T-helper 2 cell treated with Interferon-gamma antibody and Interleukin-4, amounts not matched to agents 5 μg/mL and 100 μg/mL, for 36 hours (primary cell): ENCODE data around the gene PKDREJ.

Source experiments
- DNase-seq: peaks from one replicate; pipeline ENCODE4 v3.0.0; 2021; ENCODE audit warnings: low spot score
- H3K27ac Mint-ChIP-seq: one replicate; pipeline ENCODE4 v1.8.0; 2021; ENCODE audit warnings: mild to moderate bottlenecking, mixed read lengths
- H3K27me3 Mint-ChIP-seq: one replicate; pipeline ENCODE4 v1.8.0; 2021; ENCODE audit warnings: low read depth, mixed read lengths
- H3K36me3 Mint-ChIP-seq: one replicate; pipeline ENCODE4 v1.8.0; 2021; ENCODE audit warnings: low read depth, mixed read lengths
- H3K4me1 Mint-ChIP-seq: one replicate; pipeline ENCODE4 v1.8.0; 2021; ENCODE audit warnings: low read depth, mixed read lengths
- H3K4me3 Mint-ChIP-seq: one replicate; pipeline ENCODE4 v1.8.0; 2022; ENCODE audit warnings: mild to moderate bottlenecking, moderate library complexity, mixed read lengths
- H3K9me3 Mint-ChIP-seq: one replicate; pipeline ENCODE4 v1.8.0; 2021; ENCODE audit warnings: mixed read lengths

PKDREJ gene

GRCh38 chr22:46293577-46294260, 30.6 kb upstream of the PKDREJ start:
- H3K4me1 Mint-ChIP-seq, result peaks cover 22% of the 10 kb centered on the region
- H3K27ac Mint-ChIP-seq, result peak overlapping the region; percentile 31
- DNase-seq, result no peak
- no peaks in the 10 kb centered on the region for H3K27me3 Mint-ChIP-seq
- H3K4me3 Mint-ChIP-seq, result no peak overlapping the region
- peaks cover 28% of the 10 kb centered on the region for H3K36me3 Mint-ChIP-seq
- H3K9me3 Mint-ChIP-seq, result peaks cover 5% of the 10 kb centered on the region

DNA sequence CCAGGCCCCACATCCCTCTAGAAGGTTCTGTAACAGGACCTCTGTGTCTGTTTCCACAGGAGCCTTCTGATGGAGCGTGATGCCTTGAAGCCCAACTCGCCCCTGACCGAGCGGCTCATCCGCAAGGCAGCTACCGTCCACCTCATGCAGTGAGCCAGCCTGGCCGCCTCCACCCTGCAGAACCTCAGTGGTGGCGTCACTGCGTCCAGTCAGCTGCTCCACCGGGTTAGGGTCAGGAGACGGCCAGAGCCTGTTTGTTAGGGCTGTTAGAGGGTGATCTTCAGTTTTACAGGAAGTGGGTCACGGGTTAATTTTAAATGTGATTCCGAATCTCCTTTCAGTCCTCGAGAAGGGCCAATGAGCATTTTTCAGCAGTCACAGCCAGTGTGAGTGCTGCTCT, 29.6 kb upstream of the PKDREJ start:
- Mint-ChIP-seq H3K4me3 (no peak overlapping the region), H3K27ac (no peak overlapping the region), H3K9me3 (peaks cover 5% of the 10 kb centered on the region), H3K27me3 (no peaks in the 10 kb centered on the region), H3K4me1 (peaks cover 24% of the 10 kb centered on the region), H3K36me3 (peaks cover 27% of the 10 kb centered on the region)
- DNase-seq, result no peak

DNA sequence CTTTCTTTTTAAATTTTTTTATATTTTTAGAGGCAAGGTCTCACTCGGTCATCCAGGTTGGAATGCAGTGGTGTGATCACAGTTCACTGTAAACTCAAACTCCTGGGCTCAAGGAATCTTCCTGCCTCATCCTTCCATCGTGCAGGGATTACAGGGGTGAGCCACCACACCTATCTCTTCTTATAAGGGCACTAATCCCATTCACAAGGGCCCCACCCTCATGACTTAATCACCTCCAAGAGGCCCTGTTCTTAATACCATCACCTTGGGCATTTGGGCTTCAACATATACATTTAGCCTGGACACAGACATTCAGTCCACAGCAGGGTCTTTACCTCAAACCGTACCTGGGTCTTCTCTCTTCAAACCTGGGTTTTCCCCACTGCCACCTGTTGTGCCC, 29.0 kb upstream of the PKDREJ start:
- H3K27me3 Mint-ChIP-seq, result no peaks in the 10 kb centered on the region
- peaks cover 26% of the 10 kb centered on the region for H3K36me3 Mint-ChIP-seq
- H3K4me1 Mint-ChIP-seq, result peaks cover 24% of the 10 kb centered on the region
- peaks cover 5% of the 10 kb centered on the region for H3K9me3 Mint-ChIP-seq
- H3K4me3 Mint-ChIP-seq, result no peak overlapping the region
- H3K27ac Mint-ChIP-seq, result no peak overlapping the region
- no peak for DNase-seq

GRCh38 chr22:46290843-46291785, 28.0 kb upstream of the PKDREJ start:
- Mint-ChIP-seq H3K4me1 (peaks cover 20% of the 10 kb centered on the region), H3K27ac (no peak overlapping the region), H3K9me3 (peaks cover 5% of the 10 kb centered on the region), H3K27me3 (no peaks in the 10 kb centered on the region), H3K4me3 (no peak overlapping the region), H3K36me3 (peaks cover 25% of the 10 kb centered on the region)
- DNase-seq, result no peak

- Mint-ChIP-seq H3K4me1 (peaks cover 12% of the 10 kb centered on the region), H3K36me3 (peaks cover 26% of the 10 kb centered on the region), H3K4me3 (no peak overlapping the region), H3K27me3 (no peaks in the 10 kb centered on the region), H3K9me3 (peaks cover 5% of the 10 kb centered on the region), H3K27ac (peak overlapping the region; percentile 16)
- DNase-seq, result no peak
Observed at GRCh38 chr22:46290121-46290842, 27.1 kb upstream of the PKDREJ start.

DNA sequence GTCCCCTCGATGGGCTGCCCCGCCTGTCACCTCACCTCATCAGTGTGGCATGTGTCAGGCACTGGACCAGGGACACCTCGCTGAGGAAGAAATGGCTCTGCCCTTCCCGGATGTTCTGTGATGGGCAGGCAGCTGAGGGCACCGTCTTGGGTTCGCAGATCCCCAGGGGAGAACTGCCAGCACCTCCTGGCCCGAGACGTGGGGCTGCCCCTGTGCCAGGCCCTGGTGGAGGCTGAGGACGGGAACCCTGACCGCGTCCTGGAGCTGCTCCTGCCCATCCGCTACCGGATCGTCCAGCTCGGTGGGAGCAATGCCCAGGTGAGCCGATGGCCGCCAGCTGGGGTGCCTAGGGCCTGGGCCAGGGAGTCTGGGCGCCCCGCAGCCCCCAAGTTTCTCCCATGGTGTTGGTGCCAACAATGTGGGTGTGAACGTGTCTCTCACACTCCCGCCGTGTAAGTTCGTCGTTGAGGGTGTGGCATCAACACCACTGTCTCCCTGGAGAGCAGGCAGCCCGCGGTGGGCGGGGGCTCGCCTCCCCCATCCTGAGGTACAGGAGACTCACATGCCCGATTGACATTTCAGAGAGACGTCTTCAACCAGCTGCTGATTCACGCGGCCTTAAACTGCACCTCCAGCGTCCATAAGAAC, 26.2 kb upstream of the PKDREJ start:
- H3K36me3 Mint-ChIP-seq, result peaks cover 27% of the 10 kb centered on the region
- no peak overlapping the region for H3K27ac Mint-ChIP-seq

DNA sequence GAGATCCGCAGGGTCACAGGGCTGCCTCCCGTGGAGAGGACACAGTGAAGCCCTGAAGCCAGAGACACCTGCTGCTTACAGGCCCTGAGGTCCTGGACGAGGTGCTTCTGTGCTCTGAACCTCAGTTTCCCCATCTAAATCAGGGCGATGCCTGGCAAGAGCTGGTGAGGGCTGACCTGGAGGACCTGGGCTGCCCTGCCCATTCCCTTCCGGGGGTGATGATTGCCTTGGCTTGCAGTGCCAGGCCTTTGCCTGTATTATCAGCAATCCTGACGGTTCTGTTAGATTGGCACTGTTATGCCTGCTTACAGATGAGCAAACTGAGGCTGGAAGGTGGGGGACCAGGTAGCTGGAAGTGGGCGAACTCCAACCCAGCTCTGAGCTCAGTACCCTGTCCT, 25.7 kb upstream of the PKDREJ start:
- no peak overlapping the region for H3K27ac Mint-ChIP-seq
- no peak for DNase-seq
- H3K4me3 Mint-ChIP-seq, result no peak overlapping the region
- H3K9me3 Mint-ChIP-seq, result peaks cover 5% of the 10 kb centered on the region
- H3K4me1 Mint-ChIP-seq, result peaks cover 9% of the 10 kb centered on the region
- peaks cover 28% of the 10 kb centered on the region for H3K36me3 Mint-ChIP-seq
- H3K27me3 Mint-ChIP-seq, result no peaks in the 10 kb centered on the region

More for the DNA sequence above, 26.2 kb upstream of the PKDREJ start:
- H3K9me3 Mint-ChIP-seq, result peaks cover 5% of the 10 kb centered on the region
- H3K27me3 Mint-ChIP-seq, result no peaks in the 10 kb centered on the region
- DNase-seq, result no peak
- H3K4me3 Mint-ChIP-seq, result no peak overlapping the region
- H3K4me1 Mint-ChIP-seq, result peaks cover 9% of the 10 kb centered on the region

DNA sequence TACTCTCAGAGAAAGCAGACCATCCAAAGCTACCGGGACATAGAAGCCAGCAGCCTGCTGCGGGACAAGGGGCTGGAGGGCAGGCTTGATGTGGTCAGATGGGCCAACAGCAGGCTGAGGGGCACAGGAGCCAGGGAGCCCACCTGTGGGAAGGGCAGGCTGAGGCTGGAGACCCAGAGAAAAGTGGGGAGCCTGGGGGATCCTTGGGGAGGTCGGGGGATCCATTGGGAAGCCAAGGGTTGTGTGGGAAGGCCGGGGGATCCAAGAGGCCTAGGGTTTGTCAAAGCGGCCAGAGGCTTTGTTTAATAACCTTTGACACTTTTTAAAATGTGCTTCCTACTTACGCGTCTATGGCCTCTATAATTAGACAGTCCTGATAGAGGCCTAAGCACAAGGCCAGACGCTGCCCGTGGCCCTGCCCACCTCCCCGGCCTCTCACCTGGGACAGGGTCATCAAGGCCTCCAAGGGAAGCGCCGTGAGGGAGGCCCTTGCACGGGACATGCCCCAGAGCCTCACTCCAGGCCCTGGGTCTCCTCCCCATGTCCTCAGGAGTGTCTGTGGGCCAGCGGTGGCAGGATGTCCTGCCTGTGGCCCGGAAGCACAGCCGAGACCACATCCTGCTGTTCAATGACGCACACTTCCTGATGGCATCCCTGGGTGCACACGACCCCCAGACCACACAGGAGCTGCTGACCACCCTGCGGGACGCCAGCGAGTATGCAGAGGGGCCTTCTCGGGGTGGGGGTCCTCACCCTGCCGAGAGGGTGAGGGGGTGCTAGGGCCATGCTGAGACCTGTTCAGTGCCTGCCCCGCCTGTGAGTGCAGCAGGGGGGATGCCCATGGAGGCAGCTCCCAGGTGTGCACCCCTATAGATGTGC, 25.0 kb upstream of the PKDREJ start:
- peak; percentile 18 for DNase-seq
- H3K36me3 Mint-ChIP-seq, result peaks cover 25% of the 10 kb centered on the region
- peaks cover 5% of the 10 kb centered on the region for H3K9me3 Mint-ChIP-seq
- H3K4me3 Mint-ChIP-seq, result peak overlapping the region; percentile 68
- H3K4me1 Mint-ChIP-seq, result peaks cover 9% of the 10 kb centered on the region
- peak overlapping the region; percentile 86 for H3K27ac Mint-ChIP-seq
- H3K27me3 Mint-ChIP-seq, result no peaks in the 10 kb centered on the region

DNA sequence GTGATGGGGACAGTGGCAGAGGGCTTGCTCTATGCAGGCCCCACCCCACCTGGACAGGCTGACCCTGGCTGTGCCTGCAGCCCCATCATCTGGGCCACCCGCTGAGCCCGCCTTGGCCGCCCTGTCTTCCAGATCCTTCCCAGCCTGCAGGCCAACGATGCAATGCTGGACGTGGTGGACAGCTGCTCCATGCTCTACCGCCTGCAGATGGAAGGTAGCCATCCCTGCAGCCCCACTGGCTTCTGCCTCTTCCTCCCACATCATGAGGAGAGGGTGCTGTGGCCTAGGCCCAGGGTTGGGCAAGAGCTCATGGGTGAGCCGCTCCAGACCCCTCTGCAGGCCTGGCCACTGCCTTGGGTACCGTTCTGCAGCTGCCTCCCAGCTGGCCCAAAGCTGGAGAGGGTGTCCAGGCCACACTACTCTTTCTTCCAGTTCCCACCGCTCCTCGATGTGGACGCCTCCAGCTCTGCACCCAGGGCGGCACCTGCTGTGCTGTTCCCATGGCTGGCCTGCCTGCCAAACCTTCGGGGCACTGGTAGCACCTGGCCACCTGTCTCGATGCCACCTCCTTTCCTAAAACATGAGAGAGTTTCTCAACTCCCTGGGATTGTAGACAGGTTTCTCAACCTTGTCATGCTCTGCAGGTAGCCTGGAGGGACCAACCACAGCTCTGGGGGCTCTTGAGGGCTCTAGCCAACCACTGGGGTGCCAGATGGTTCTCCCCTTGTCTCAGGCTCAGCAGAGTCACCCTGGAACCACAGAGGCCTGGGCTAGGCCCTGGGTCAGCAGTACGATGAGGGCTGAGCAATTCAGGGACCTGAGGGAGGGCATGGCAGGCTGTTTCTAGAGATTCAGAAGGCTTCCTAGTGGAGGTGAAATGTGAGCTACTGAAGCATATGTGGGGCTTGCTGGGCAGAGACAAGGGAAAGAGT, 24.1 kb upstream of the PKDREJ start:
- Mint-ChIP-seq H3K36me3 (peaks cover 17% of the 10 kb centered on the region), H3K9me3 (peaks cover 1% of the 10 kb centered on the region), H3K4me1 (peaks cover 9% of the 10 kb centered on the region), H3K27ac (peak overlapping the region; percentile 86), H3K27me3 (no peaks in the 10 kb centered on the region), H3K4me3 (peak overlapping the region; percentile 68)
- DNase-seq, result no peak

- Mint-ChIP-seq H3K27me3 (no peaks in the 10 kb centered on the region), H3K4me3 (no peak overlapping the region), H3K9me3 (no peaks in the 10 kb centered on the region), H3K36me3 (peaks cover 20% of the 10 kb centered on the region), H3K4me1 (peaks cover 9% of the 10 kb centered on the region), H3K27ac (peak overlapping the region; percentile 15)
- DNase-seq, result no peak
Observed at GRCh38 chr22:46286006-46286405, 22.9 kb upstream of the PKDREJ start.

GRCh38 chr22:46281866-46282678, 18.9 kb upstream of the PKDREJ start:
- Mint-ChIP-seq H3K27ac (no peak overlapping the region), H3K36me3 (peaks cover 17% of the 10 kb centered on the region), H3K4me3 (no peak overlapping the region)

More at GRCh38 chr22:46281866-46282678, 18.9 kb upstream of the PKDREJ start:
- Mint-ChIP-seq H3K4me1 (no peaks in the 10 kb centered on the region), H3K9me3 (no peaks in the 10 kb centered on the region), H3K27me3 (no peaks in the 10 kb centered on the region)
- DNase-seq, result no peak
